Breast epithelium (tissue), 3 donors: ENCODE measurements around the gene CERS5.

Experiments
- CTCF ChIP-seq, 3 donors: fragments of 450-650 bp; IDR thresholded peaks; one replicate each; pipeline ENCODE4 v1.5.1; 2016 to 2017; ENCODE audit warnings: antibody characterized with exemption in 3 of 3, mild to moderate bottlenecking in 3 of 3, moderate library complexity in 3 of 3
- POLR2AphosphoS5 ChIP-seq, 3 donors: sonication (generic); formaldehyde crosslinking; IDR thresholded peaks; one replicate each; pipeline ENCODE4 v1.6.1; 2017; ENCODE audit warnings: antibody characterized with exemption in 3 of 3

GRCh38 chr12:50082644-50083043 lies 84.5 kb downstream of the CERS5 start:
- TF ChIP-seq CTCF (IDR thresholded peaks at IDR 0.05) (no peak), POLR2AphosphoS5 (IDR thresholded peaks at IDR 0.05) (no peak)
